ENCODE results near the gene NEFH.

DNA sequence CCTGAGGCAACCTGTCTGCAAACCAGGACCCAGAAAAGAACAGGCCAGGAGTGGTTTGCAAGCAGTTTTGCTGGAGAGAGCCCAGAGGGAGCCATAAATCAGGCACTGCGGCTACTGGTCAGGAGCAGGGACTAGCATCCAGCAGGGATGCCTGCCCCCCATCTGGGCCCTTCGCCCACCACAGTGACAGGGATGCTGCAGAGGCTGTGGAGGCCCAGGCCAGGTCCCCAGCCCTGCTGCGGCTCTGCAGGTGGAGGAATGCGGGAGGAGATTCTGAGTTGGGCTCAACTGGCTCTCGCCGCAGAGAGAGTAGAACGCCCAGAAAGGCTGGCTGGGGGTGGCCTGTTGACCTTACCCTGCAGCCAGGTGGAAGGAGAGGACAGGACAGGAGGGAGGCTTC lies 16.4 kb upstream of the NEFH start:
- TF ChIP-seq CEBPB (IDR thresholded peaks at IDR 0.05; ENCODE audit: low read depth) (no peak), REST (IDR thresholded peaks at IDR 0.05; ENCODE audit: low read depth) (no peak), CTCF (IDR thresholded peaks at IDR 0.05 in 2 of 3, conservative IDR thresholded peaks at IDR 0.05 in 1 of 3; ENCODE audit: borderline replicate concordance in 1 of 3, insufficient read depth in 1 of 3, low read depth in 2 of 3, low read length in 2 of 3) (no peak), POLR2A (IDR thresholded peaks at IDR 0.05; ENCODE audit: borderline replicate concordance, extremely low read depth, insufficient read depth, insufficient read length) (no peak), ZNF274 (IDR thresholded peaks at IDR 0.05; ENCODE audit: low read depth, low read length) (no peak), SIN3A (IDR thresholded peaks at IDR 0.05; ENCODE audit: low read depth) (no peak), EZH2phosphoT487 (IDR thresholded peaks at IDR 0.05; ENCODE audit: borderline replicate concordance) (no peak), POLR2AphosphoS5 (IDR thresholded peaks at IDR 0.05; ENCODE audit: low read depth, low read length) (no peak), EZH2 (IDR thresholded peaks at IDR 0.05) (no peak), TCF7L2 (IDR thresholded peaks at IDR 0.05; ENCODE audit: borderline replicate concordance, extremely low read depth, insufficient read depth, insufficient read length) (no peak), ATF3 (IDR thresholded peaks at IDR 0.05) (no peak), SP1 (IDR thresholded peaks at IDR 0.05; ENCODE audit: low read depth) (no peak)
- TF ChIP-seq, protein P1, sequence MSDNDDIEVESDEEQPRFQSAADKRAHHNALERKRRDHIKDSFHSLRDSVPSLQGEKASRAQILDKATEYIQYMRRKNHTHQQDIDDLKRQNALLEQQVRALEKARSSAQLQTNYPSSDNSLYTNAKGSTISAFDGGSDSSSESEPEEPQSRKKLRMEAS (IDR thresholded peaks at IDR 0.05) = no peak
